Ovary (tissue), 3 donors: ENCODE data around the gene PTPN18.

Experiments used
- POLR2A ChIP-seq: fragments of 450-650 bp; IDR thresholded peaks from one replicate; pipeline ENCODE4 v1.6.1; 2017; ENCODE audit warnings: antibody characterized with exemption, mild to moderate bottlenecking, moderate library complexity
- TF ChIP-seq, protein P1 (sequence below), 3 donors: fragments of 450-650 bp in 2 of 3; fragments of 200-600 bp in 1 of 3; IDR thresholded peaks; one replicate each; pipeline versions ENCODE4 v1.5.1 to v1.8.0; 2016 to 2022; ENCODE audit warnings: antibody characterized with exemption in 3 of 3, mild to moderate bottlenecking in 1 of 3
- donor health status: DM: no; HTN: no; CAD: no.

DNA sequence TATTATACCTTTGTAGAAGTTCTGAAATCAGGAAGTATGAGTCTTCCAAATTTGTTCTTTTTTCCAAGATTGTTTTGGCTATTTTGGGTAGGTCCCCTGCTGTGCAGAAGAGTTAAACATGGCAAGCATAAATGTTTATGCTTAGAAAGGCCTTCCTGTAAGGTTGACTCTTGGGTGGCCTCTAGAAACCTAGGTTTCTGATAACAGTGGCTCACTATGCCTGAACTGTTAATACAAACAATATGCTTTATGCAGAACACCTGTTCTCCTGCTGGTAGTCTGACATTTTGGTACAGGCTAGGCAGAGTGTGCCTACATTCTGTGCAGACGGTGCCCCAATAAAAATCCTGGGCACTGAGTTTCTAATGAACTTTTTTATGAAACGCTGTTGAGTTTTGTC is 10.1 kb downstream of the PTPN18 start:
- no peak for TF ChIP-seq POLR2A
- TF ChIP-seq, protein P1, sequence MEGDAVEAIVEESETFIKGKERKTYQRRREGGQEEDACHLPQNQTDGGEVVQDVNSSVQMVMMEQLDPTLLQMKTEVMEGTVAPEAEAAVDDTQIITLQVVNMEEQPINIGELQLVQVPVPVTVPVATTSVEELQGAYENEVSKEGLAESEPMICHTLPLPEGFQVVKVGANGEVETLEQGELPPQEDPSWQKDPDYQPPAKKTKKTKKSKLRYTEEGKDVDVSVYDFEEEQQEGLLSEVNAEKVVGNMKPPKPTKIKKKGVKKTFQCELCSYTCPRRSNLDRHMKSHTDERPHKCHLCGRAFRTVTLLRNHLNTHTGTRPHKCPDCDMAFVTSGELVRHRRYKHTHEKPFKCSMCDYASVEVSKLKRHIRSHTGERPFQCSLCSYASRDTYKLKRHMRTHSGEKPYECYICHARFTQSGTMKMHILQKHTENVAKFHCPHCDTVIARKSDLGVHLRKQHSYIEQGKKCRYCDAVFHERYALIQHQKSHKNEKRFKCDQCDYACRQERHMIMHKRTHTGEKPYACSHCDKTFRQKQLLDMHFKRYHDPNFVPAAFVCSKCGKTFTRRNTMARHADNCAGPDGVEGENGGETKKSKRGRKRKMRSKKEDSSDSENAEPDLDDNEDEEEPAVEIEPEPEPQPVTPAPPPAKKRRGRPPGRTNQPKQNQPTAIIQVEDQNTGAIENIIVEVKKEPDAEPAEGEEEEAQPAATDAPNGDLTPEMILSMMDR (IDR thresholded peaks at IDR 0.05): no peak
